ENCODE measurements around the gene SLC15A3.
"Not testable (repeated sequence)": the region's sequence is repeated elsewhere in the genome, so short reads cannot be mapped to it uniquely, and the experiment has no call there.

Gene SLC15A3

GRCh38 chr11:60921777-60922335, 30.1 kb downstream of the SLC15A3 start:
- Histone ChIP-seq H3K4me3 (no peak overlapping the region), H3K27ac (no peak overlapping the region)

- Histone ChIP-seq H3K4me3 (no peak overlapping the region), H3K27ac (no peak overlapping the region)
Measured at GRCh38 chr11:60921259-60921658, 30.7 kb downstream of the SLC15A3 start.

- H3K4me3 ChIP-seq = no peak overlapping the region
- no peak overlapping the region for H3K27ac ChIP-seq
Measured at GRCh38 chr11:60919956-60920355, 32.0 kb downstream of the SLC15A3 start.

GRCh38 chr11:60919320-60919719, 32.7 kb downstream of the SLC15A3 start:
- Histone ChIP-seq H3K4me3 (no peak overlapping the region), H3K27ac (no peak overlapping the region)

GRCh38 chr11:60918939-60919265, 33.1 kb downstream of the SLC15A3 start:
- H3K4me3 ChIP-seq = no peak overlapping the region
- no peak overlapping the region for H3K27ac ChIP-seq

- no peak overlapping the region for H3K27ac ChIP-seq
- no peak overlapping the region for H3K4me3 ChIP-seq
Measured at GRCh38 chr11:60918251-60918938, 33.6 kb downstream of the SLC15A3 start.

- no peak overlapping the region for H3K4me3 ChIP-seq
- H3K27ac ChIP-seq = peak overlapping the region in 1 of 21 experiments; percentile 2
Measured at GRCh38 chr11:60917267-60917666, 34.7 kb downstream of the SLC15A3 start.

- no peak overlapping the region for H3K4me3 ChIP-seq
- H3K27ac ChIP-seq = peak overlapping the region in 1 of 21 experiments; percentile 2
Measured at GRCh38 chr11:60916669-60917206, 35.2 kb downstream of the SLC15A3 start.

- Histone ChIP-seq H3K4me3 (peak overlapping the region; percentile 63 to 82 (median 75)), H3K27ac (peak overlapping the region in 18 of 21 experiments; percentile 22 to 98 (median 92))
Measured at GRCh38 chr11:60915248-60915914, 36.6 kb downstream of the SLC15A3 start.

- Histone ChIP-seq H3K4me3 (peak overlapping the region; percentile 63 to 82 (median 75)), H3K27ac (peak overlapping the region in 20 of 21 experiments; percentile 81 to 98 (median 93))
Measured at GRCh38 chr11:60914633-60915247, 37.2 kb downstream of the SLC15A3 start.

GRCh38 chr11:60913793-60914632, 38.0 kb downstream of the SLC15A3 start, which contains the start of gene TMEM109:
TMEM109 (plus strand) TSS chr11:60914158; CDS start chr11:60919694, 5,536 bp downstream.
- Histone ChIP-seq H3K27ac (peak within 1 kb of the TSS; percentile 77 to 98 (median 93)), H3K4me3 (peak within 1 kb of the TSS; percentile 63 to 82 (median 75))

- Histone ChIP-seq H3K4me3 (no peak overlapping the region), H3K27ac (peak overlapping the region; percentile 77 to 98 (median 93))
Measured at GRCh38 chr11:60912851-60913528, 39.0 kb downstream of the SLC15A3 start.

- Histone ChIP-seq H3K4me3 (no peak overlapping the region), H3K27ac (peak overlapping the region in 9 of 21 experiments; percentile 44 to 96 (median 91))
Measured at GRCh38 chr11:60912223-60912850, 39.6 kb downstream of the SLC15A3 start.

GRCh38 chr11:60910711-60911380, 41.1 kb downstream of the SLC15A3 start:
- Histone ChIP-seq H3K27ac (peak overlapping the region in 6 of 21 experiments; percentile 4 to 91 (median 42)), H3K4me3 (no peak overlapping the region)

- H3K27ac ChIP-seq = peak overlapping the region in 3 of 21 experiments; percentile 24 to 51 (median 30)
- H3K4me3 ChIP-seq = no peak overlapping the region
Measured at GRCh38 chr11:60910281-60910687, 41.7 kb downstream of the SLC15A3 start.

- H3K27ac ChIP-seq = peak overlapping the region in 3 of 21 experiments; percentile 16 to 51 (median 30)
- H3K4me3 ChIP-seq = not testable (repeated sequence)
Measured at GRCh38 chr11:60909680-60910280, 42.2 kb downstream of the SLC15A3 start.

GRCh38 chr11:60908803-60909202, 43.2 kb downstream of the SLC15A3 start:
- Histone ChIP-seq H3K27ac (no peak overlapping the region), H3K4me3 (no peak overlapping the region)
